Germinal center (tissue), 1 donor: ENCODE results near the gene HLA-A.

Source experiments
- DNase-seq: peaks from one replicate; pipeline ENCODE4 v3.0.0; 2012; ENCODE audit warnings: mixed read lengths, low spot score

HLA-A gene

GRCh38 chr6:29935273-29935955 lies 6.9 kb upstream of the HLA-A start:
- no peak for DNase-seq

GRCh38 chr6:29938746-29939508 lies 3.4 kb upstream of the HLA-A start:
- DNase-seq: no peak

GRCh38 chr6:29941016-29941415 lies 1.3 kb upstream of the HLA-A start:
- no peak for DNase-seq

- DNase-seq: no peak
These were observed 861 bp upstream of the HLA-A start for GRCh38 chr6:29941471-29941870.

- no peak for DNase-seq
These were observed 437 bp upstream of the HLA-A start for GRCh38 chr6:29941916-29942274.

- no peak for DNase-seq
These were observed 978 bp downstream of the HLA-A start for GRCh38 chr6:29943053-29943966.

GRCh38 chr6:29945281-29945820 lies 3.0 kb downstream of the HLA-A start:
- DNase-seq: no peak

GRCh38 chr6:29946223-29947076 lies 4.1 kb downstream of the HLA-A start:
- no peak for DNase-seq

GRCh38 chr6:29947077-29947980 lies 5.0 kb downstream of the HLA-A start:
- DNase-seq: no peak

GRCh38 chr6:29948277-29948676 lies 5.9 kb downstream of the HLA-A start:
- DNase-seq: no peak

GRCh38 chr6:29949934-29950333 lies 7.6 kb downstream of the HLA-A start:
- no peak for DNase-seq

GRCh38 chr6:29951882-29952281 lies 9.6 kb downstream of the HLA-A start:
- no peak for DNase-seq

GRCh38 chr6:29953001-29953441 lies 10.7 kb downstream of the HLA-A start:
- DNase-seq: no peak

GRCh38 chr6:29953686-29954085 lies 11.4 kb downstream of the HLA-A start:
- no peak for DNase-seq

- DNase-seq: no peak
These were observed 11.9 kb downstream of the HLA-A start for GRCh38 chr6:29954272-29954671.

GRCh38 chr6:29955783-29956182 lies 13.5 kb downstream of the HLA-A start:
- no peak for DNase-seq

- no peak for DNase-seq
These were observed 14.2 kb downstream of the HLA-A start for GRCh38 chr6:29956518-29956917.

- DNase-seq: no peak
These were observed 15.7 kb downstream of the HLA-A start for GRCh38 chr6:29958046-29958445.

GRCh38 chr6:29958921-29959320 lies 16.6 kb downstream of the HLA-A start:
- no peak for DNase-seq

GRCh38 chr6:29959467-29959866 lies 17.1 kb downstream of the HLA-A start:
- no peak for DNase-seq
